GM10266 (cell line): Measurements from ENCODE around the gene CFAP99.

Experiments used
- DNase-seq: peaks from one replicate; pipeline ENCODE4 v3.0.0; 2012; ENCODE audit errors: extremely low spot score
- TF ChIP-seq, protein P1 (sequence below): IDR thresholded peaks from 2 replicates; pipeline ENCODE4 v1.5.1; 2012; ENCODE audit warnings: mild to moderate bottlenecking, low read depth; ENCODE audit not compliant: control insufficient read depth, insufficient read depth; ENCODE audit errors: missing control alignments

Gene CFAP99

DNA sequence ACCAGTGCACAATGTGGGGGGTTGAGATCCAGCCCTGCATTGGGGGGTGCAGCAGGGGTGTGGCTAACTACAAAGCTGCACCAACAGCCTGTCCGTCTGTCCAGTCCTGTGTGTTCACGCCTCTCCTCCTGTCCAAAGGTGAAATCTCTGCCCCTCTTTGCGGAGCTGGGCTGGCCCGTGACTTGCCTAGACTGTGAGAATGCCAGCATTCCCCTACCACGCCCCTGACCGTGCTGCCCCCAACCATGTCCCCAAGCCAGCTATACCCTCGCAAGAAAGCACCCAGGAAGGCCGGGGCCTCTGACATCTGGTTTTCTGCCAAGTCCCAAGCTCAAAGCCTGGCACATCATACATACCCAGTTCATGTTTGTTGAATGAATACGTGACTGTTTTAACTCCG lies 19.5 kb upstream of the CFAP99 start:
- TF ChIP-seq, protein P1, sequence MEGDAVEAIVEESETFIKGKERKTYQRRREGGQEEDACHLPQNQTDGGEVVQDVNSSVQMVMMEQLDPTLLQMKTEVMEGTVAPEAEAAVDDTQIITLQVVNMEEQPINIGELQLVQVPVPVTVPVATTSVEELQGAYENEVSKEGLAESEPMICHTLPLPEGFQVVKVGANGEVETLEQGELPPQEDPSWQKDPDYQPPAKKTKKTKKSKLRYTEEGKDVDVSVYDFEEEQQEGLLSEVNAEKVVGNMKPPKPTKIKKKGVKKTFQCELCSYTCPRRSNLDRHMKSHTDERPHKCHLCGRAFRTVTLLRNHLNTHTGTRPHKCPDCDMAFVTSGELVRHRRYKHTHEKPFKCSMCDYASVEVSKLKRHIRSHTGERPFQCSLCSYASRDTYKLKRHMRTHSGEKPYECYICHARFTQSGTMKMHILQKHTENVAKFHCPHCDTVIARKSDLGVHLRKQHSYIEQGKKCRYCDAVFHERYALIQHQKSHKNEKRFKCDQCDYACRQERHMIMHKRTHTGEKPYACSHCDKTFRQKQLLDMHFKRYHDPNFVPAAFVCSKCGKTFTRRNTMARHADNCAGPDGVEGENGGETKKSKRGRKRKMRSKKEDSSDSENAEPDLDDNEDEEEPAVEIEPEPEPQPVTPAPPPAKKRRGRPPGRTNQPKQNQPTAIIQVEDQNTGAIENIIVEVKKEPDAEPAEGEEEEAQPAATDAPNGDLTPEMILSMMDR, result no peak
- no peak for DNase-seq

DNA sequence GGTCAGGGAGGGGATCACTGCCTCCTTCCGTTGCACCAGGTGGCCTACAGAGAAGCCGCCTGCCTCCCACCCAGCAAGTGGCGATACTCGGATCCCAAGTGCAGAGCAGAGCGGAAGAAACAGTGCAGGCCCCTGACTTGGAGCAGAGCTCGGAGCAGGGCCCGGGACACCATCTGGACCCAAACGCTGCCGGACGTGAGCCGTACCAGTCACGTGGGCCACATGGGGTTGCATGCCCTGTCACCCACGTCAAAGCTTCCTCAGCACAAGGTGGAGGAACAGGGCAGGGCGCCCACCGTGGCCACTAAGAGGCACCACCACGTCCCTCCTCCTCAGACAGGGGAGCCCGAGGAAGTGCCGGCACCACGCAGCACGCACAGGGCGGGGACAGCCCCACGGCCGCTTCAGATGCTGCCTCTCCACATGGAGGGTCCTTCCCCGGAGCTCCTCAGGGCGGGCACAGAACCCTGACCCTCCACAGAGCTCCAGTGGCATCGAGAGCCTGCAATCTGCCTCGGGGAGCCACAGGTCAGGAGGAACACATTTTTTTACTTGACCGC lies 19.0 kb upstream of the CFAP99 start:
- TF ChIP-seq, protein P1, result no peak
- DNase-seq, result no peak

DNA sequence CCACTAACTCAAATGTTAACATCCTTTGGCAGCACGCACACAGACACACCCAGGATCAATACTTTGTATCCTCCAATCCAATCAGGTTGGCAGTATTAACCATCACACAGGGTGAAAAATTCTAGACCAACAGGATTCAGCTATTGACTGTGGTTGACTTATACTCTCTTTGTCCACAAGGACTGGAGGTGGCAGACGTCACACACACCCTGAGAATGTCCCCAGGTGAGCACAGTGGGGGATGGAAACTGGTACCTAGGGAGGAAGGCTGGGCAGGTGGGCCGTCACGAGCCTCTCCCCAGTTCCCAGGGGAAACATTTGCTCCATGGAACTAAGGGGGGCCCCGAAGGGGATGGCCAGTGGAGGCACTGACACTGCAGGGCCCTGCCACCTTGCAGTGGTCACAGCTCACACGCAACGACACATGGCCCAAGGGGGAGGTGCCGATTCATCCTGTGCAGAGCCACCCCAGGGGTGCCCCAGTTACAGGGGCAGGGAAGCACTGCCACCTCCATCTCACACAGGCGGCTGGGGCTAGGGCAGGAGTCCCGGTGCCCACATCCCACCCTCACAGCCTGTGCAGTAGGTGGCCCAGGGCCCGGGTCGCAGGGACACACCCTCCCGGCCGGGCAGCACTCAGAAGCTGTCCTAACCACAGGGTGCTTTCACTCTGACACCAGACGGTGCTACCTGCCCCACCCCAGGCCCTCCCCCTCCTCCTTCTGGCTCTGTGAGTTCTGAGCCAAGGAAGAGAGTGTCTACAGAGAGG lies 17.7 kb upstream of the CFAP99 start:
- no peak for DNase-seq

DNA sequence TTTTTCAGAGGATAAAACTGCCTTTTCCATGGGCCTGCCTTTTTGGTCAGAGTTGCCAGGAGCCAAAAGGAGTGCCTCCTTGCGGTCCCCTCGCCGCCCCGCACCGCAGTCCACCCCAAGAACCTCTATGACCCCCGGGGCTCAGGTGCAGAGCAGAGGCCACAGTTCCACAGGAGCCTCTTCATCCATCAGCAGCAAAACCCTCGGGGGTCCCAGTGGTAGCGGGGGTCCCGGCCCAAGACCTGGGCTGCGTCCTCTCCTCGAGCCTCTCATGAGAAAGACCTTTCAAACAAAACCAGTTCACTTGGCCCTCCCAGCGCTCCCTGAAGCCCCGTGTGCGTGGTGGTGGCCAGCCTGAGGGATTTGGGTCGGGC lies 17.2 kb upstream of the CFAP99 start:
- TF ChIP-seq, protein P1, result no peak
- DNase-seq, result no peak

More for the DNA sequence above, 17.7 kb upstream of the CFAP99 start:
- TF ChIP-seq, protein P1, result no peak

DNA sequence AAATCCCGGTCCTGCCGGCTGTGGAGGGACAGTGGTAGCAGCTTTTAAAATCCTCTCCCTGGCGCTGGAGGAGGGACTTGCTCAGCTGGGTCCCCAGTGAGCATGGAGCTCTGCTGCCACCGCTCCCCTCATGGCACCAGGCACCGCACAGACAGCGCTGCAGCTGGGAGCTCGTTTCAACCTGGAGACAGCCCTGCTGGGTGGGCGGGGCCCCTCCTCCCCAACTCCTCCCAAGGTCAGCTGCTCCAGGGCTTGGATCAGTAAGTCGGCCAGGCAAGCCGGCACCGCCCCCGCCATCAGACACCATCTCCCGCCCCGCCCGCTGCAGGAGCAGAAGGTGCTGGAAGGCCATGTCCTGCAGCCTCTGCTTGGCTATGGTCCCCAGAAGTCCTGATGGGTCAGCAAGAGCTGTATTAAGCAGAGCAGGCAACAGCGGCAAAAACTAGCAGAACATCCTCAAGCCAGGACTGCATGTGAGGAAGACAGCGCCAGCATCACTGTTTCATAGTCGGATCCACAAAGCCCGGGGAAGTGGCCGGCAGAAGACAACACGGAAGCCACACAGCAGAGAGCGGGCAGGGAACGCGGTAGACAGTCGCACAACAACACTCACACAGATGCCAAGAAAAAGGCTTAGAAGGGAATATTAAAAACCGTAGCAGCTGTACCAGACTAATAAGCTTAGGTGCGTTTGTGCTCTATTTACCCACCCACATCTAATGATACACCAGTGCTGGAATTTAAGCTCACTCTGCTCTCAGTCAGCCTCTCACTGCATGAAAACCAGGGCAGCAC lies 16.5 kb upstream of the CFAP99 start:
- TF ChIP-seq, protein P1, result no peak
- no peak for DNase-seq

DNA sequence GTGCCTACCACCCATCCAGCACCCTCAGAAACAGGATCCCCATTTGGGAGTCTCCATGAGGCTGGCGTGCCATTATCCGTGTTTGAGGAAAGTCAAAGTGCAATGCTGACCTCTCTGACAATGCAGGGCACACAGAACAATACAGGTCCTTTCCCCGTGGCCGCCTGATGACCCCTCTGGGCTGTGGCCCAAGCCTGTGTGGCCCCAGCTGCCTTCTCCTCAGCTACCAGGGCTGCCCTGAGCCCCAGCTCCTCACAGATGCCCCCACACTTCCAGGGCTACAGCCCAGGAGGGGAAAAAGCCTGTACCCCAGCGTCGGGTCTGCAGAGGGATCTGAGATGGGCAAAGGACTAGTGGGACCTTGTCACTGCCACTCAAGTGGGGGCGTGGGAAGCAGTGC lies 15.8 kb upstream of the CFAP99 start:
- TF ChIP-seq, protein P1, result no peak

More for the DNA sequence above, 15.8 kb upstream of the CFAP99 start:
- no peak for DNase-seq
